Activated CD4-positive, alpha-beta T cell treated with anti-CD3 and anti-CD28 coated beads, Interleukin-2, amount 10 ng/mL, durations not matched to agents 24 days and 14 days (primary cell): ENCODE results near the gene ATP2A3. TPM values are rescaled to one million over a fixed set of nuclear protein-coding genes. Genes with fewer than 3 reads are reported as not detected.

Experiments
- DNase-seq: peaks from one replicate; pipeline ENCODE4 v3.0.0; 2022
- H3K27ac Mint-ChIP-seq: one replicate; pipeline ENCODE4 v1.8.0; 2022; ENCODE audit warnings: mild to moderate bottlenecking, mixed read lengths
- H3K27me3 Mint-ChIP-seq: one replicate; pipeline ENCODE4 v1.8.0; 2022; ENCODE audit warnings: mixed read lengths
- H3K36me3 Mint-ChIP-seq: one replicate; pipeline ENCODE4 v1.8.0; 2022; ENCODE audit warnings: low read depth, mild to moderate bottlenecking, mixed read lengths
- H3K4me1 Mint-ChIP-seq: one replicate; pipeline ENCODE4 v1.8.0; 2021; ENCODE audit warnings: mixed read lengths
- H3K4me3 Mint-ChIP-seq: one replicate; pipeline ENCODE4 v1.8.0; 2022; ENCODE audit warnings: mild to moderate bottlenecking, moderate library complexity, mixed read lengths
- H3K9me3 Mint-ChIP-seq: one replicate; pipeline ENCODE4 v1.8.0; 2021; ENCODE audit warnings: mixed read lengths
- intact Hi-C: fragments of 100-400 bp; cut with micrococcal nuclease; formaldehyde crosslinking; loops from one replicate; pipeline ENCODE4 v1.15.1; 2023
- total RNA-seq: library from RNA; stranded (reverse); gene quantifications from 2 replicates; pipeline ENCODE4 v1.2.3, GENCODE V29; 2022

ATP2A3 gene
- total RNA-seq, 1 donor from 2014 or later: 110 TPM

GRCh38 chr17:3972931-3973330 is 8.7 kb upstream of the ATP2A3 start:
- peaks cover 18% of the 10 kb centered on the region for H3K4me1 Mint-ChIP-seq
- no peak overlapping the region for H3K27ac Mint-ChIP-seq
- peak overlapping the region; percentile 74 for H3K4me3 Mint-ChIP-seq
- intact Hi-C loops: no loop called here
- peaks cover 7% of the 10 kb centered on the region for H3K9me3 Mint-ChIP-seq
- H3K36me3 Mint-ChIP-seq: no peaks in the 10 kb centered on the region
- H3K27me3 Mint-ChIP-seq: peaks cover 10% of the 10 kb centered on the region
- DNase-seq: no peak

GRCh38 chr17:3972281-3972731 is 8.1 kb upstream of the ATP2A3 start:
- H3K4me1 Mint-ChIP-seq: peaks cover 18% of the 10 kb centered on the region
- peak; percentile 68 for DNase-seq
- H3K27me3 Mint-ChIP-seq: peaks cover 10% of the 10 kb centered on the region
- peaks cover 7% of the 10 kb centered on the region for H3K9me3 Mint-ChIP-seq
- H3K27ac Mint-ChIP-seq: no peak overlapping the region
- H3K36me3 Mint-ChIP-seq: no peaks in the 10 kb centered on the region
- peak overlapping the region; percentile 74 for H3K4me3 Mint-ChIP-seq
- intact Hi-C loops: no loop called here

GRCh38 chr17:3970668-3971067 is 6.4 kb upstream of the ATP2A3 start:
- Mint-ChIP-seq H3K4me1 (peaks cover 18% of the 10 kb centered on the region), H3K9me3 (peaks cover 7% of the 10 kb centered on the region), H3K27me3 (peaks cover 10% of the 10 kb centered on the region), H3K36me3 (no peaks in the 10 kb centered on the region), H3K4me3 (no peak overlapping the region), H3K27ac (no peak overlapping the region)
- intact Hi-C loops: no loop called here
- no peak for DNase-seq

GRCh38 chr17:3969963-3970362 is 5.7 kb upstream of the ATP2A3 start:
- Mint-ChIP-seq H3K9me3 (peaks cover 6% of the 10 kb centered on the region), H3K27ac (no peak overlapping the region), H3K4me1 (peaks cover 24% of the 10 kb centered on the region), H3K36me3 (no peaks in the 10 kb centered on the region), H3K4me3 (no peak overlapping the region), H3K27me3 (peaks cover 10% of the 10 kb centered on the region)
- no peak for DNase-seq
- intact Hi-C loops: no loop called here

- H3K9me3 Mint-ChIP-seq: no peaks in the 10 kb centered on the region
- DNase-seq: no peak
- peak overlapping the region; percentile 16 for H3K27ac Mint-ChIP-seq
- H3K4me1 Mint-ChIP-seq: peaks cover 24% of the 10 kb centered on the region
- H3K36me3 Mint-ChIP-seq: no peaks in the 10 kb centered on the region
- no peak overlapping the region for H3K4me3 Mint-ChIP-seq
- intact Hi-C loops: no loop called here
- H3K27me3 Mint-ChIP-seq: peaks cover 10% of the 10 kb centered on the region
Observed at GRCh38 chr17:3968886-3969524, 4.8 kb upstream of the ATP2A3 start.

- Mint-ChIP-seq H3K4me1 (peaks cover 27% of the 10 kb centered on the region), H3K9me3 (no peaks in the 10 kb centered on the region), H3K4me3 (no peak overlapping the region), H3K27ac (no peak overlapping the region), H3K27me3 (peaks cover 10% of the 10 kb centered on the region), H3K36me3 (no peaks in the 10 kb centered on the region)
- no peak for DNase-seq
- intact Hi-C loops: no loop called here
Observed at GRCh38 chr17:3968015-3968414, 3.8 kb upstream of the ATP2A3 start.

- no peak overlapping the region for H3K27ac Mint-ChIP-seq
- DNase-seq: no peak
Observed at GRCh38 chr17:3966720-3967363, 2.6 kb upstream of the ATP2A3 start.

GRCh38 chr17:3965118-3965800 is 1.0 kb upstream of the ATP2A3 start:
- Mint-ChIP-seq H3K27me3 (no peaks in the 10 kb centered on the region), H3K9me3 (no peaks in the 10 kb centered on the region), H3K4me3 (peak overlapping the region; percentile 90), H3K4me1 (peaks cover 36% of the 10 kb centered on the region), H3K27ac (peak overlapping the region; percentile 87), H3K36me3 (peaks cover 6% of the 10 kb centered on the region)
- intact Hi-C loops: loop anchor here (2.0 kb wide), 2 partner anchors 50 to 72 kb away; partner anchors contain the start of gene CAMKK1
- DNase-seq: peak; percentile 93

More at GRCh38 chr17:3966720-3967363, 2.6 kb upstream of the ATP2A3 start:
- peaks cover 8% of the 10 kb centered on the region for H3K27me3 Mint-ChIP-seq
- intact Hi-C loops: no loop called here
- no peaks in the 10 kb centered on the region for H3K36me3 Mint-ChIP-seq
- H3K4me1 Mint-ChIP-seq: peaks cover 25% of the 10 kb centered on the region
- peak overlapping the region; percentile 29 for H3K4me3 Mint-ChIP-seq
- no peaks in the 10 kb centered on the region for H3K9me3 Mint-ChIP-seq

- H3K36me3 Mint-ChIP-seq: peaks cover 6% of the 10 kb centered on the region
- H3K27ac Mint-ChIP-seq: peak overlapping the region; percentile 72
- intact Hi-C loops: loop anchor here (2.0 to 5.0 kb wide), 5 partner anchors 41 to 241 kb away; partner anchors contain the start of genes CAMKK1, HASPIN and NCBP3
- H3K27me3 Mint-ChIP-seq: no peaks in the 10 kb centered on the region
- H3K4me1 Mint-ChIP-seq: peaks cover 42% of the 10 kb centered on the region
- peak; percentile 91 for DNase-seq
- H3K9me3 Mint-ChIP-seq: no peaks in the 10 kb centered on the region
- H3K4me3 Mint-ChIP-seq: peak overlapping the region; percentile 81
Observed at GRCh38 chr17:3963237-3964201, 718 bp downstream of the ATP2A3 start.

GRCh38 chr17:3962965-3963236 is 1.3 kb downstream of the ATP2A3 start:
- H3K4me1 Mint-ChIP-seq: peaks cover 44% of the 10 kb centered on the region
- intact Hi-C loops: loop anchor here (2.0 to 5.0 kb wide), 3 partner anchors 42 to 241 kb away; partner anchors contain the start of genes HASPIN and NCBP3
- no peaks in the 10 kb centered on the region for H3K27me3 Mint-ChIP-seq
- H3K9me3 Mint-ChIP-seq: no peaks in the 10 kb centered on the region
- peak overlapping the region; percentile 72 for H3K27ac Mint-ChIP-seq
- H3K4me3 Mint-ChIP-seq: peak overlapping the region; percentile 81
- DNase-seq: no peak
- peaks cover 6% of the 10 kb centered on the region for H3K36me3 Mint-ChIP-seq

GRCh38 chr17:3962217-3962964 is 1.8 kb downstream of the ATP2A3 start:
- Mint-ChIP-seq H3K9me3 (no peaks in the 10 kb centered on the region), H3K4me1 (peaks cover 49% of the 10 kb centered on the region), H3K4me3 (peak overlapping the region; percentile 81), H3K27ac (peak overlapping the region; percentile 34), H3K27me3 (no peaks in the 10 kb centered on the region), H3K36me3 (peaks cover 9% of the 10 kb centered on the region)
- no peak for DNase-seq
- intact Hi-C loops: loop anchor here (2.0 to 5.0 kb wide), 3 partner anchors 42 to 240 kb away; partner anchors contain the start of genes HASPIN and NCBP3

- intact Hi-C loops: loop anchor here (2.0 to 5.0 kb wide), 3 partner anchors 43 to 239 kb away; partner anchors contain the start of genes HASPIN and NCBP3
- Mint-ChIP-seq H3K27me3 (no peaks in the 10 kb centered on the region), H3K4me1 (peaks cover 55% of the 10 kb centered on the region), H3K27ac (peak overlapping the region; percentile 72), H3K36me3 (peaks cover 14% of the 10 kb centered on the region), H3K9me3 (no peaks in the 10 kb centered on the region), H3K4me3 (peak overlapping the region; percentile 81)
- DNase-seq: peak; percentile 73
Observed at GRCh38 chr17:3961564-3962047, 2.6 kb downstream of the ATP2A3 start.
